ENCODE results near the gene CIDEC. TPM values are rescaled to one million over a fixed set of nuclear protein-coding genes. Genes with fewer than 3 reads are reported as not detected.
A peak's percentile ranks its signal among the peaks of the same experiment; 100 is the strongest.

Gene CIDEC
- total and polyA plus RNA-seq, 2 of the 13 experiments (the other 11 are each of a cell fraction or from before 2014, with no cell fraction given) = 2.5 to 10.4 TPM

DNA sequence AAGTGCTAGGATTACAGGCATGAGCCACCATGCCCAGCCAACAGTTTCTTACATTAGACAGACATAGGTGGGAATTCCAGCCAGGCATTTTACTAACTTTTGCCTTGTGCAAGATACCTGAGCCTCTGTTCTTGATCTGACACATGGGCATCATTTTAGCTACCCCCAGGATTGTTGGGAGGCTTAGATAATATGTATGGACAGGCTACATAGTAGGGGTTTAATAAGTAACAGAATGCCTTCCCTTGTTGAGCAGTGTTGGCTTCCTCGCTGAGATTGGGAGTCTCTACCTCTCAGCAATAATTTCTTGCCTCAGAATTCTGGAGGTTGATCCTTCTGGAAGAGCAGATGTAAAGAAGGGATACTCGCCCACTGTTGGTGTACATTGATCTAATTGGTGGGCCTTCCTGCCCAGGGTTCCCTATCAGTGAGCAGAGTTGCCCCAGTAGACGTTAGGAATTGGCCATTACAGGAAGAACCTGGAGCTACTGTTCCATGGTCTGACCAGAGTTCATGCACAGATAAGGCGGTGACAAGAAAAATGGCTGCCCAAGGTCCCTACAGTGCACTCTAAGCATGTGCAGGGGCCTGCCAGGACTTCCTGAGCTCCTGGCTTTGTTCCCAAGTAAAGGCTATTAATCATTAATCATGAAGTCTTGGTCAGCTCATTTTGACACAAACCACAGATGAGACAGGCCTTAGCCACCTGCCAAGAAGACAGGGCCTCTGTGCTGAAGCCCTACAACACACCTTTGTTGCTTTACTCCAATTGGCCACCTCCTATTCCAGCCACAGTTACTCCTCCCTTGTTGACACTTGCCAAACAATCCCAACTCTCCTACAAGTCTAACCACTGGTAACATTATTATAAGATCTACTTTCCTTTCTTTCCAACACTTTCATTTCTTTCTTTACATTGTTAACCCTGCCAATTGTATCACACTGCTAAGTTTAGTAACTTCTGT, 17.6 kb upstream of the CIDEC start:
- intact Hi-C loops (cut with micrococcal nuclease; ENCODE audit: unreplicated experiment) = loop anchor here (2.0 to 5.0 kb wide), 2 partner anchors 17 to 35 kb away; partner anchors contain the start of gene CRELD1
- ATAC-seq (peak; percentile 80), DNase-seq (ENCODE audit: low spot score) (peak; percentile 98), FAIRE-seq (peak; percentile 100)
- peak overlapping the region; percentile 100 for H3K27ac ChIP-seq (ENCODE audit: extremely low read length, insufficient read depth, low read length)
- CTCF ChIA-PET (ENCODE audit: low intra/inter-chr PET ratio, low total read pairs) = interaction anchor here (1.3 kb wide), 1 partner anchor 50 kb away, joined by 3 read pairs; no protein-coding TSS in a partner anchor
- no peaks in the 10 kb centered on the region; a peak in 1 of 5 replicates for H3K27me3 ChIP-seq (ENCODE audit: control insufficient read depth in 1 of 2, insufficient read depth in 2 of 2, low read length in 2 of 2)
- TSS peak; percentile 75 for BruUV-seq (replicated peaks)
- peak overlapping the region in 2 of 3 experiments; percentile 34 to 67; a peak in 3 of 6 replicates for H3K4me3 ChIP-seq (replicated peaks in 1 of 3; ENCODE audit: insufficient read depth in 1 of 3, low read depth in 2 of 3, low read length in 3 of 3)
- peaks cover 1 to 6% of the 10 kb centered on the region in 2 experiments; a peak in 4 of 5 replicates for H3K36me3 ChIP-seq (replicated peaks in 1 of 2; ENCODE audit: control insufficient read depth in 1 of 2, insufficient read depth in 2 of 2, low read length in 2 of 2)
- WGBS (ENCODE audit: low lambda C conversion rate) = 0% methylated on average over 4 of the region's 4 CpGs
- in situ Hi-C loops (cut with HindIII; ENCODE audit: extremely low pct_ligation_motif_present, low pct_unique_long_range_greater_than_20kb) = loop anchor here (5.0 kb wide), 1 partner anchor 35 kb away; no protein-coding TSS in a partner anchor
- POLR2A ChIA-PET = interaction anchor here (0.7 to 9.3 kb wide), 19 partner anchors 8 to 351 kb away, joined by 3 to 298 read pairs (median 4); partner anchors contain the start of genes ARPC4, CIDEC, CRELD1 and IL17RC
- peak overlapping the region; percentile 98 for H3K4me2 ChIP-seq (ENCODE audit: low read depth, low read length)
- H2AFZ ChIP-seq (ENCODE audit: low read length) = no peak overlapping the region
- no peaks in the 10 kb centered on the region for H3K9me3 ChIP-seq (ENCODE audit: low read length)
- H3K79me2 ChIP-seq (ENCODE audit: insufficient read depth, low read length) = peaks cover 5% of the 10 kb centered on the region
- H3K9ac ChIP-seq (ENCODE audit: insufficient read depth, low read depth, low read length) = peak overlapping the region; percentile 85
- H4K20me1 ChIP-seq (ENCODE audit: insufficient read depth, low read length) = no peaks in the 10 kb centered on the region
- H3K4me1 ChIP-seq (ENCODE audit: insufficient read depth, low read length) = peaks cover 79% of the 10 kb centered on the region
- peak; percentile 34; the same call in 1 of the 2 replicates for TF ChIP-seq NR2F6 (IDR thresholded peaks at IDR 0.05)
- 0 out of 2 replicates have a peak, but pooled peaks have one; percentile 15 for TF ChIP-seq NR2F6 (CRISPR knock-in tag; IDR thresholded peaks at IDR 0.05)
- TF ChIP-seq ZNF230 (CRISPR knock-in tag; IDR thresholded peaks at IDR 0.05) = 0 out of 2 replicates have a peak, but pooled peaks have one; percentile 35
- TF ChIP-seq, protein P1, sequence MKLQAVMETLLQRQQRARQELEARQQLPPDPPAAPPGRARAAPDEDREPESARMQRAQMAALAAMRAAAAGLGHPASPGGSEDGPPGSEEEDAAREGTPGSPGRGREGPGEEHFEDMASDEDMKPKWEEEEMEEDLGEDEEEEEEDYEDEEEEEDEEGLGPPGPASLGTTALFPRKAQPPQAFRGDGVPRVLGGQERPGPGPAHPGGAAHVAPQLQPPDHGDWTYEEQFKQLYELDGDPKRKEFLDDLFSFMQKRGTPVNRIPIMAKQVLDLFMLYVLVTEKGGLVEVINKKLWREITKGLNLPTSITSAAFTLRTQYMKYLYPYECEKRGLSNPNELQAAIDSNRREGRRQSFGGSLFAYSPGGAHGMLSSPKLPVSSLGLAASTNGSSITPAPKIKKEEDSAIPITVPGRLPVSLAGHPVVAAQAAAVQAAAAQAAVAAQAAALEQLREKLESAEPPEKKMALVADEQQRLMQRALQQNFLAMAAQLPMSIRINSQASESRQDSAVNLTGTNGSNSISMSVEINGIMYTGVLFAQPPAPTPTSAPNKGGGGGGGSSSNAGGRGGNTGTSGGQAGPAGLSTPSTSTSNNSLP (IDR thresholded peaks at IDR 0.05; ENCODE audit: low read depth, low read length) = peak; percentile 43; the same call in 1 of the 2 replicates
- TF ChIP-seq, protein P2, sequence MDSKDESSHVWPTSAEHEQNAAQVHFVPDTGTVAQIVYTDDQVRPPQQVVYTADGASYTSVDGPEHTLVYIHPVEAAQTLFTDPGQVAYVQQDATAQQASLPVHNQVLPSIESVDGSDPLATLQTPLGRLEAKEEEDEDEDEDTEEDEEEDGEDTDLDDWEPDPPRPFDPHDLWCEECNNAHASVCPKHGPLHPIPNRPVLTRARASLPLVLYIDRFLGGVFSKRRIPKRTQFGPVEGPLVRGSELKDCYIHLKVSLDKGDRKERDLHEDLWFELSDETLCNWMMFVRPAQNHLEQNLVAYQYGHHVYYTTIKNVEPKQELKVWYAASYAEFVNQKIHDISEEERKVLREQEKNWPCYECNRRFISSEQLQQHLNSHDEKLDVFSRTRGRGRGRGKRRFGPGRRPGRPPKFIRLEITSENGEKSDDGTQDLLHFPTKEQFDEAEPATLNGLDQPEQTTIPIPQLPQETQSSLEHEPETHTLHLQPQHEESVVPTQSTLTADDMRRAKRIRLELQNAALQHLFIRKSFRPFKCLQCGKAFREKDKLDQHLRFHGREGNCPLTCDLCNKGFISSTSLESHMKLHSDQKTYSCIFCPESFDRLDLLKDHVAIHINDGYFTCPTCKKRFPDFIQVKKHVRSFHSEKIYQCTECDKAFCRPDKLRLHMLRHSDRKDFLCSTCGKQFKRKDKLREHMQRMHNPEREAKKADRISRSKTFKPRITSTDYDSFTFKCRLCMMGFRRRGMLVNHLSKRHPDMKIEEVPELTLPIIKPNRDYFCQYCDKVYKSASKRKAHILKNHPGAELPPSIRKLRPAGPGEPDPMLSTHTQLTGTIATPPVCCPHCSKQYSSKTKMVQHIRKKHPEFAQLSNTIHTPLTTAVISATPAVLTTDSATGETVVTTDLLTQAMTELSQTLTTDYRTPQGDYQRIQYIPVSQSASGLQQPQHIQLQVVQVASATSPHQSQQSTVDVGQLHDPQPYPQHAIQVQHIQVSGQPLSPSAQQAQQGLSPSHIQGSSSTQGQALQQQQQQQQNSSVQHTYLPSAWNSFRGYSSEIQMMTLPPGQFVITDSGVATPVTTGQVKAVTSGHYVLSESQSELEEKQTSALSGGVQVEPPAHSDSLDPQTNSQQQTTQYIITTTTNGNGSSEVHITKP (CRISPR knock-in tag; IDR thresholded peaks at IDR 0.05; ENCODE audit: low read depth) = peak; percentile 63; the same call in 1 of the 2 replicates
- TF ChIP-seq, protein P3, sequence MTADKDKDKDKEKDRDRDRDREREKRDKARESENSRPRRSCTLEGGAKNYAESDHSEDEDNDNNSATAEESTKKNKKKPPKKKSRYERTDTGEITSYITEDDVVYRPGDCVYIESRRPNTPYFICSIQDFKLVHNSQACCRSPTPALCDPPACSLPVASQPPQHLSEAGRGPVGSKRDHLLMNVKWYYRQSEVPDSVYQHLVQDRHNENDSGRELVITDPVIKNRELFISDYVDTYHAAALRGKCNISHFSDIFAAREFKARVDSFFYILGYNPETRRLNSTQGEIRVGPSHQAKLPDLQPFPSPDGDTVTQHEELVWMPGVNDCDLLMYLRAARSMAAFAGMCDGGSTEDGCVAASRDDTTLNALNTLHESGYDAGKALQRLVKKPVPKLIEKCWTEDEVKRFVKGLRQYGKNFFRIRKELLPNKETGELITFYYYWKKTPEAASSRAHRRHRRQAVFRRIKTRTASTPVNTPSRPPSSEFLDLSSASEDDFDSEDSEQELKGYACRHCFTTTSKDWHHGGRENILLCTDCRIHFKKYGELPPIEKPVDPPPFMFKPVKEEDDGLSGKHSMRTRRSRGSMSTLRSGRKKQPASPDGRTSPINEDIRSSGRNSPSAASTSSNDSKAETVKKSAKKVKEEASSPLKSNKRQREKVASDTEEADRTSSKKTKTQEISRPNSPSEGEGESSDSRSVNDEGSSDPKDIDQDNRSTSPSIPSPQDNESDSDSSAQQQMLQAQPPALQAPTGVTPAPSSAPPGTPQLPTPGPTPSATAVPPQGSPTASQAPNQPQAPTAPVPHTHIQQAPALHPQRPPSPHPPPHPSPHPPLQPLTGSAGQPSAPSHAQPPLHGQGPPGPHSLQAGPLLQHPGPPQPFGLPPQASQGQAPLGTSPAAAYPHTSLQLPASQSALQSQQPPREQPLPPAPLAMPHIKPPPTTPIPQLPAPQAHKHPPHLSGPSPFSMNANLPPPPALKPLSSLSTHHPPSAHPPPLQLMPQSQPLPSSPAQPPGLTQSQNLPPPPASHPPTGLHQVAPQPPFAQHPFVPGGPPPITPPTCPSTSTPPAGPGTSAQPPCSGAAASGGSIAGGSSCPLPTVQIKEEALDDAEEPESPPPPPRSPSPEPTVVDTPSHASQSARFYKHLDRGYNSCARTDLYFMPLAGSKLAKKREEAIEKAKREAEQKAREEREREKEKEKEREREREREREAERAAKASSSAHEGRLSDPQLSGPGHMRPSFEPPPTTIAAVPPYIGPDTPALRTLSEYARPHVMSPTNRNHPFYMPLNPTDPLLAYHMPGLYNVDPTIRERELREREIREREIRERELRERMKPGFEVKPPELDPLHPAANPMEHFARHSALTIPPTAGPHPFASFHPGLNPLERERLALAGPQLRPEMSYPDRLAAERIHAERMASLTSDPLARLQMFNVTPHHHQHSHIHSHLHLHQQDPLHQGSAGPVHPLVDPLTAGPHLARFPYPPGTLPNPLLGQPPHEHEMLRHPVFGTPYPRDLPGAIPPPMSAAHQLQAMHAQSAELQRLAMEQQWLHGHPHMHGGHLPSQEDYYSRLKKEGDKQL (CRISPR knock-in tag; IDR thresholded peaks at IDR 0.05; ENCODE audit: low read depth) = 0 out of 2 replicates have a peak, but pooled peaks have one; percentile 16
- peak; percentile 66; the same call in 1 of the 2 replicates for TF ChIP-seq MED1 (CRISPR knock-in tag; IDR thresholded peaks at IDR 0.05)
- TF ChIP-seq KLF6 (CRISPR knock-in tag; IDR thresholded peaks at IDR 0.05) = 0 out of 2 replicates have a peak, but pooled peaks have one; percentile 18
- no peak for TF ChIP-seq MAZ (IDR thresholded peaks at IDR 0.05; ENCODE audit: borderline replicate concordance, low read depth, low read length)
- no peak for TF ChIP-seq MAZ (CRISPR knock-in tag; IDR thresholded peaks at IDR 0.05; ENCODE audit: low read depth)

Measured in HepG2 (cell line).